ENCODE data around the gene TSHZ2.

- TF ChIP-seq CTCF (IDR thresholded peaks at IDR 0.05; ENCODE audit: low read depth, low read length): no peak
- no peak for TF ChIP-seq EZH2phosphoT487 (IDR thresholded peaks at IDR 0.05; ENCODE audit: low read depth)
These were observed 178.4 kb downstream of the TSHZ2 start for GRCh38 chr20:53150532-53150931.
